B cell (primary cell): ENCODE measurements around the gene TMEM26.

Source experiments
- CTCF ChIP-seq: fragments of 200-600 bp; IDR thresholded peaks from one replicate; pipeline ENCODE4 v1.8.0; 2022; ENCODE audit warnings: antibody characterized with exemption, mild to moderate bottlenecking
- EZH2 ChIP-seq: IDR thresholded peaks from 2 replicates; pipeline ENCODE4 v1.6.1; 2012; ENCODE audit warnings: borderline replicate concordance, low read depth, mild to moderate bottlenecking, moderate library complexity, low read length; ENCODE audit not compliant: insufficient read depth, poor library complexity, severe bottlenecking

DNA sequence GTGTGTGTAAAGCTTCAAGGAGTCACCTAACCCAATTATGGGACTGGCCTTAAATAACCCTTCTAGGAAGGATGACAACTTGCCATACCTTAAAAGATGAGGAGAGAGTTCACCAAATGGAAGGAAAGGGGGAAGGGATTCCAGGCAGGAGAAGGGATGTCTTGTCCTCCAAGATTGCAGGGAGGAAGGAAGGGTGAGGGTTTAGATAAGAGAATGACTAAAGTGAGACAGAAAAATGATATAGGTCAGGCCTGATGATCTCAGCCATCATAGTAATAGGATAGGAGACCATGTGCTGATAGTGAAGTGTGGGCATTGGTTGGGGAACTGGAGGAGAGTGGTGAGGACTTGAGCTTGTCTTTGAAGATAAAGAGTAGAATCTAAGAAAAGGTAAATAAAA, 7.7 kb upstream of the TMEM26 start:
- TF ChIP-seq CTCF: no peak
- TF ChIP-seq EZH2: no peak
